Pulmonary artery endothelial cell (primary cell): ENCODE results near the gene NAPEPLD. TPM values are rescaled to one million over a fixed set of nuclear protein-coding genes. Genes with fewer than 3 reads are reported as not detected.
"Not testable (repeated sequence)": the region's sequence is repeated elsewhere in the genome, so short reads cannot be mapped to it uniquely, and the experiment has no call there.

Source experiments
- DNase-seq: peaks from one replicate; pipeline ENCODE4 v3.0.0-alpha.2; 2011; ENCODE audit warnings: low read depth, low spot score
- total RNA-seq: library from RNA; depleted of rRNA; stranded (reverse); fragments of >200 nt; gene quantifications from 2 replicates; pipeline ENCODE4 v1.2.3, GENCODE V29; 2014

NAPEPLD gene
- total RNA-seq, 1 donor from 2014 or later, result 7.5 TPM

- DNase-seq, result not testable (repeated sequence)
Observed at GRCh38 chr7:103144754-103145153, 4.1 kb downstream of the NAPEPLD start.

GRCh38 chr7:103143868-103144267 is 5.0 kb downstream of the NAPEPLD start:
- no peak for DNase-seq

GRCh38 chr7:103142494-103142893 is 6.4 kb downstream of the NAPEPLD start:
- no peak for DNase-seq

- no peak for DNase-seq
Observed at GRCh38 chr7:103141753-103142404, 7.0 kb downstream of the NAPEPLD start.

GRCh38 chr7:103140685-103141084 is 8.2 kb downstream of the NAPEPLD start:
- DNase-seq, result no peak

GRCh38 chr7:103140061-103140460 is 8.8 kb downstream of the NAPEPLD start:
- no peak for DNase-seq

GRCh38 chr7:103134836-103135554 is 13.9 kb downstream of the NAPEPLD start:
- DNase-seq, result no peak

- no peak for DNase-seq
Observed at GRCh38 chr7:103132995-103133688, 15.8 kb downstream of the NAPEPLD start.

- no peak for DNase-seq
Observed at GRCh38 chr7:103130901-103131624, 17.8 kb downstream of the NAPEPLD start.

- no peak for DNase-seq
Observed at GRCh38 chr7:103129702-103130549, 19.0 kb downstream of the NAPEPLD start.

GRCh38 chr7:103127006-103127405 is 21.9 kb downstream of the NAPEPLD start:
- DNase-seq, result no peak

GRCh38 chr7:103124429-103124979 is 24.4 kb downstream of the NAPEPLD start:
- DNase-seq, result no peak

- DNase-seq, result no peak
Observed at GRCh38 chr7:103123529-103123928, 25.4 kb downstream of the NAPEPLD start.

GRCh38 chr7:103121641-103122040 is 27.3 kb downstream of the NAPEPLD start:
- no peak for DNase-seq

GRCh38 chr7:103120362-103120761 is 28.5 kb downstream of the NAPEPLD start:
- no peak for DNase-seq

- DNase-seq, result no peak
Observed at GRCh38 chr7:103119791-103120291, 29.1 kb downstream of the NAPEPLD start.

- DNase-seq, result no peak
Observed at GRCh38 chr7:103117465-103117864, 31.4 kb downstream of the NAPEPLD start.

- DNase-seq, result no peak
Observed at GRCh38 chr7:103116991-103117390, 31.9 kb downstream of the NAPEPLD start.

- no peak for DNase-seq
Observed at GRCh38 chr7:103116511-103116910, 32.4 kb downstream of the NAPEPLD start.

GRCh38 chr7:103115771-103116170 is 33.1 kb downstream of the NAPEPLD start:
- no peak for DNase-seq
